ENCODE measurements around the gene SLC30A1. TPM values are rescaled to one million over a fixed set of nuclear protein-coding genes. Genes with fewer than 3 reads are reported as not detected.
"Not testable (repeated sequence)": the region's sequence is repeated elsewhere in the genome, so short reads cannot be mapped to it uniquely, and the experiment has no call there.

Gene SLC30A1
- total RNA-seq, 1 donor from 2014 or later: 6.9 TPM

DNA sequence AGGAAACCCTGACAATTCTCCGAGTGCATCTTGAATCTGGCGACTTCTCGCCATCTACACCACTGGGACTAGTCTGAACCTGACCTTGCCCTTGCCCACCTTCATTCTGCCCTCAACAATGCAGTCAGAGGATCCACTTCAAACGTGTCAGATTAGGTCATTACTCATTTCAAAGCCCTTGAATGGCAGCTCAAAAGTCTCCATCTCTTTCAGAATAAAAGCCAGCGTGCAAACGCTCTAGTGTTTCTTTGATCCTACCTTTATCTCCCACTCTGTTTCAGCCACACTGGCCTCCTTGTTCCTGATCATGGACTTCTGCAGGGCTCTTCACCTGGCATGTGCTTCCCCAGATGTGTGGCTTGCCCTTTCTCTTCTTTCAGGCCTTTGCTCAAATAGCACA is 31.3 kb downstream of the SLC30A1 start:
- TF ChIP-seq, protein P1, sequence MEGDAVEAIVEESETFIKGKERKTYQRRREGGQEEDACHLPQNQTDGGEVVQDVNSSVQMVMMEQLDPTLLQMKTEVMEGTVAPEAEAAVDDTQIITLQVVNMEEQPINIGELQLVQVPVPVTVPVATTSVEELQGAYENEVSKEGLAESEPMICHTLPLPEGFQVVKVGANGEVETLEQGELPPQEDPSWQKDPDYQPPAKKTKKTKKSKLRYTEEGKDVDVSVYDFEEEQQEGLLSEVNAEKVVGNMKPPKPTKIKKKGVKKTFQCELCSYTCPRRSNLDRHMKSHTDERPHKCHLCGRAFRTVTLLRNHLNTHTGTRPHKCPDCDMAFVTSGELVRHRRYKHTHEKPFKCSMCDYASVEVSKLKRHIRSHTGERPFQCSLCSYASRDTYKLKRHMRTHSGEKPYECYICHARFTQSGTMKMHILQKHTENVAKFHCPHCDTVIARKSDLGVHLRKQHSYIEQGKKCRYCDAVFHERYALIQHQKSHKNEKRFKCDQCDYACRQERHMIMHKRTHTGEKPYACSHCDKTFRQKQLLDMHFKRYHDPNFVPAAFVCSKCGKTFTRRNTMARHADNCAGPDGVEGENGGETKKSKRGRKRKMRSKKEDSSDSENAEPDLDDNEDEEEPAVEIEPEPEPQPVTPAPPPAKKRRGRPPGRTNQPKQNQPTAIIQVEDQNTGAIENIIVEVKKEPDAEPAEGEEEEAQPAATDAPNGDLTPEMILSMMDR (conservative IDR thresholded peaks at IDR 0.05; ENCODE audit: low read depth, low read length): no peak
- no peak for DNase-seq (ENCODE audit: low read depth)
- H3K4me3 ChIP-seq (ENCODE audit: low read depth, low read length): no peak overlapping the region

DNA sequence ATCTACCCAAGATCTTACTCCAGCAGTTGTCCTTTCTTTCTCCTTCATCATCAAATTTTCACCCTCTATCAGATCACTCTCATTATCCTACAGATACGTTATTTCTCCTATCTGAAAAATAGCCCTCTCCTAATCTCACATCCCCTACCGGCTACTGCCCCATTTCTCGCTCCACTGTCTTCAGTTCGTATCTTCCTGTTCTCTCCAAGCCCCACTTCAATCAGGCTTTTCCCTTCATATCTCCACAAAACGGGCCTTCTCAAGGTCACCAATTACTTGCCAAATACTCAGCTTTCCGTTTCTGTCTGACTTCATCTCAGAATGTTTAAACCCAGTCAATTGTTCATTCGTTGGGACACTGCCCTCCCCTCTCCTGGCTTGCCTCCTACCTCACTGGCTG is 32.4 kb downstream of the SLC30A1 start:
- no peak overlapping the region for H3K4me3 ChIP-seq (ENCODE audit: low read depth, low read length)
- no peak for DNase-seq (ENCODE audit: low read depth)
- TF ChIP-seq, protein P1 (conservative IDR thresholded peaks at IDR 0.05; ENCODE audit: low read depth, low read length): no peak

- no peak overlapping the region for H3K4me3 ChIP-seq (ENCODE audit: low read depth, low read length)
- TF ChIP-seq, protein P1 (conservative IDR thresholded peaks at IDR 0.05; ENCODE audit: low read depth, low read length): no peak
- DNase-seq (ENCODE audit: low read depth): no peak
Measured at GRCh38 chr1:211543025-211543424, 35.9 kb downstream of the SLC30A1 start.

- no peak for DNase-seq (ENCODE audit: low read depth)
- TF ChIP-seq, protein P1 (conservative IDR thresholded peaks at IDR 0.05; ENCODE audit: low read depth, low read length): no peak
Measured at GRCh38 chr1:211541720-211542477, 37.1 kb downstream of the SLC30A1 start.

GRCh38 chr1:211541278-211541677 is 37.7 kb downstream of the SLC30A1 start:
- DNase-seq (ENCODE audit: low read depth): no peak
- no peak overlapping the region for H3K4me3 ChIP-seq (ENCODE audit: low read depth, low read length)
- TF ChIP-seq, protein P1 (conservative IDR thresholded peaks at IDR 0.05; ENCODE audit: low read depth, low read length): no peak

More at GRCh38 chr1:211541720-211542477, 37.1 kb downstream of the SLC30A1 start:
- no peak overlapping the region for H3K4me3 ChIP-seq (ENCODE audit: low read depth, low read length)

DNA sequence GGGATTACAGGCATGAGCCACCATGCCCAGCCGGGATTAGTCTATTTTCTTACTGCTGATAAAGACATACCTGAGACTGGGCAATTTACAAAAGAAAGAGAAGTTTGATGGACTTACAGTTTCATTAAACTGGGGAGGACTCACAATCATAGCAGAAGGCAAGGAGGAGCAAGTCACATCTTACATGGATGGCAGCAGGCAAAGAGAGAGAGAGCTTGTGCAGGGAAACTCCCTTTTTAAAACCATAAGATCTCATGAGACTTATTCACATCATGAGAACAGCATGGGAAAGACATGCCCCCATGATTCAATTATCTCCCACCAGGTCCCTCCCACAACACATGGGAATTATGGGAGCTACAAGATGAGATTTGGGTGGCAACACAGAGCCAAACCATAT is 38.1 kb downstream of the SLC30A1 start:
- not testable (repeated sequence) for DNase-seq (ENCODE audit: low read depth); H3K4me3 ChIP-seq (ENCODE audit: low read depth, low read length)

- H3K4me3 ChIP-seq (ENCODE audit: low read depth, low read length): no peak overlapping the region
- no peak for DNase-seq (ENCODE audit: low read depth)
- TF ChIP-seq, protein P1 (conservative IDR thresholded peaks at IDR 0.05; ENCODE audit: low read depth, low read length): no peak
Measured at GRCh38 chr1:211538287-211538686, 40.7 kb downstream of the SLC30A1 start.
